Ovary (tissue), 9 donors: ENCODE measurements around the gene FLACC1. TPM values are rescaled to one million over a fixed set of nuclear protein-coding genes. Genes with fewer than 3 reads are reported as not detected.

Experiments used
- DNase-seq, 5 donors: peaks; one replicate each; pipeline ENCODE4 v3.0.0-alpha.2; 2019 to 2020
- H3K27ac ChIP-seq, 2 donors: fragments of 200-600 bp; one replicate each; pipeline versions ENCODE4 v1.5.1 to v1.8.0; 2019 to 2022
- H3K27me3 ChIP-seq: fragments of 200-600 bp; one replicate; pipeline ENCODE4 v1.8.0; 2022
- H3K36me3 ChIP-seq: fragments of 200-600 bp; sonication (generic); one replicate; pipeline ENCODE4 v1.5.1; 2019
- H3K4me1 ChIP-seq: one replicate; pipeline ENCODE4 v1.8.1; 2013; ENCODE audit warnings: mild to moderate bottlenecking, moderate library complexity; ENCODE audit not compliant: insufficient read depth
- H3K4me3 ChIP-seq: fragments of 200-600 bp; sonication (generic); one replicate; pipeline ENCODE4 v1.5.1; 2017
- H3K9me3 ChIP-seq, 2 donors: fragments of 200-600 bp in 1 of 2; sonication (generic) in 1 of 2; one replicate each; pipeline versions ENCODE4 v1.5.1 to v1.8.1; 2013 to 2019; ENCODE audit warnings: mild to moderate bottlenecking in 1 of 2, moderate library complexity in 1 of 2
- CTCF ChIP-seq, 3 donors: fragments of 450-650 bp in 2 of 3; fragments of 200-600 bp in 1 of 3; IDR thresholded peaks; one replicate each; pipeline versions ENCODE4 v1.5.1 to v1.8.0; 2016 to 2022; ENCODE audit warnings: antibody characterized with exemption in 3 of 3, mild to moderate bottlenecking in 1 of 3
- EP300 ChIP-seq: sonication (generic); formaldehyde crosslinking; IDR thresholded peaks from one replicate; pipeline ENCODE4 v1.6.1; 2017; ENCODE audit warnings: antibody characterized with exemption
- POLR2A ChIP-seq: fragments of 450-650 bp; IDR thresholded peaks from one replicate; pipeline ENCODE4 v1.6.1; 2017; ENCODE audit warnings: antibody characterized with exemption, mild to moderate bottlenecking, moderate library complexity
- WGBS, 3 donors: extraction: QIAGEN DNeasy Blood & Tissue Kit in 1 of 3; methylation state at CpG; one replicate each; pipeline versions ENCODE4 v1.1.5 to v1.1.7; 2013 to 2017; 5-methylcytosine and 5-hydroxymethylcytosine counted together
- intact Hi-C, 4 donors: fragments of 100-400 bp; cut with DNase I; formaldehyde crosslinking; loops; one replicate each; pipeline versions ENCODE4 v1.11.0 to v1.15.1; 2022 to 2023
- polyA plus RNA-seq, 2 donors: library from polyadenylated mRNA; stranded (reverse); fragments of 200-250 nt in 1 of 2; fragments of 350-450 nt in 1 of 2; fragmentation: Illumina TruSeq in 1 of 2; extraction: RNeasy Lipid Tissue Mini Kit (QIAGEN cat#74804) in 1 of 2; gene quantifications; one replicate each; pipeline ENCODE4 v1.2.3, GENCODE V29; 2013 to 2014
- total RNA-seq, 7 donors: library from RNA; depleted of rRNA in 2 of 7; stranded (reverse); fragments of >200 nt in 2 of 7; fragmentation: NEBNext Ultra II Directional in 3 of 7; extraction: Animal tissue kit (Norgen Biotek cat#: 25700) in 3 of 7; gene quantifications; one replicate each; pipeline versions ENCODE4 v1.1.0 to v1.2.4, GENCODE V29; 2016 to 2023
- donor health status: DM: no; HTN: no; CAD: no; lungs with moderate emphysema.
- donor health status: DM: no; HTN: no; CAD: no.
- donor health status: Bipolar disorder and iron deficiency.
- donor health status: DM: yes; HTN: yes; CAD: no.
- donor health status: DM: no; HTN: no; CAD: no.
- donor health status: DM: yes; HTN: yes; CAD: no.

The FLACC1 gene
- total and polyA plus RNA-seq, 9 donors = 0.30 to 4.4 (median 0.83) TPM; not detected in 1

DNA sequence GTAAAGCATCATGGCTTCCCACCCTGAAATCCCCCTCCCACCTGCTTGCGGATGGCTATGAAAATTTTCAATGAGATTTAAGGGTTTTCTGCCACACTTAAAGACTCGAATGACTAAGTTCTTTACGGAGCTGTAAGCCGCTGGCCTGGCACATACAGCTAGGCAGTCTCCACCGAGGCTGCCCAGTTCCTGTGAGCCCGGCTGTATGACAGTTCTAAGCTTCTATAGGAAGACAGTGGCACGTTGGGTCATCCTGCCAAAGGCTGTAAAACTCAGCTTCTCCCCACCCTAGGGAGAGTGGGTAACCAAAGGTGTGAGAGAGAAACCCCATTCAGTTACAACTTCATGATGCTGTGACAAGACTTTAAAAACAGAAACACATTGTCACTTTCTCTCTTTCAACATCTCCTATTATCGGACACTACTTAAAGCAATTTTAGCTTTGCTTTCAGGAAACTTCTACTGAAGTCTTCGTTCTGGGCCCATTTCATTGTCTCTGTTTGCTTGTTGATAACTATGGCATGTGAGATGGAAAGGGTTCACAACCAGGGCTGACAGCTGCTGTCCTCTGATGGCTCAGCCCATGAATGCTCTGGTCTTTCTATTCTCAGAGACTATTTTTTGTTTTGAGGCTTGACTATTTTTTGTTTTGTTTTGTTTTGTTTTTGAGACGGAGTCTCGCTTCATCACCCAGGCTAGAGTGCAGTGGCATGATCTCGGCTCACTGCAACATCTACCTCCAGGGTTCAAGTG, 89.7 kb downstream of the FLACC1 start:
- no peaks in the 10 kb centered on the region for H3K36me3 ChIP-seq
- H3K4me3 ChIP-seq = no peak overlapping the region
- no peaks in the 10 kb centered on the region for H3K4me1 ChIP-seq
- DNase-seq = no peak
- 86 to 93% (median 90%) methylated on average over 12 of the region's 12 CpGs for WGBS, 3 donors
- TF ChIP-seq CTCF (IDR thresholded peaks at IDR 0.05) (no peak), EP300 (no peak)
- H3K9me3 ChIP-seq = no peaks in the 10 kb centered on the region
- intact Hi-C loops = no loop called here
- no peak overlapping the region for H3K27ac ChIP-seq
- H3K27me3 ChIP-seq = no peaks in the 10 kb centered on the region

- WGBS, 3 donors = 85 to 94% (median 91%) methylated on average over 2 of the region's 2 CpGs
- Histone ChIP-seq H3K4me1 (peaks cover 2% of the 10 kb centered on the region), H3K9me3 (no peaks in the 10 kb centered on the region), H3K36me3 (no peaks in the 10 kb centered on the region), H3K27ac (no peak overlapping the region), H3K27me3 (no peaks in the 10 kb centered on the region), H3K4me3 (no peak overlapping the region)
- no peak for DNase-seq
- intact Hi-C loops = no loop called here
- TF ChIP-seq POLR2A (no peak), EP300 (no peak), CTCF (IDR thresholded peaks at IDR 0.05) (no peak)
Measured at GRCh38 chr2:201266629-201267028, 90.5 kb downstream of the FLACC1 start.

DNA sequence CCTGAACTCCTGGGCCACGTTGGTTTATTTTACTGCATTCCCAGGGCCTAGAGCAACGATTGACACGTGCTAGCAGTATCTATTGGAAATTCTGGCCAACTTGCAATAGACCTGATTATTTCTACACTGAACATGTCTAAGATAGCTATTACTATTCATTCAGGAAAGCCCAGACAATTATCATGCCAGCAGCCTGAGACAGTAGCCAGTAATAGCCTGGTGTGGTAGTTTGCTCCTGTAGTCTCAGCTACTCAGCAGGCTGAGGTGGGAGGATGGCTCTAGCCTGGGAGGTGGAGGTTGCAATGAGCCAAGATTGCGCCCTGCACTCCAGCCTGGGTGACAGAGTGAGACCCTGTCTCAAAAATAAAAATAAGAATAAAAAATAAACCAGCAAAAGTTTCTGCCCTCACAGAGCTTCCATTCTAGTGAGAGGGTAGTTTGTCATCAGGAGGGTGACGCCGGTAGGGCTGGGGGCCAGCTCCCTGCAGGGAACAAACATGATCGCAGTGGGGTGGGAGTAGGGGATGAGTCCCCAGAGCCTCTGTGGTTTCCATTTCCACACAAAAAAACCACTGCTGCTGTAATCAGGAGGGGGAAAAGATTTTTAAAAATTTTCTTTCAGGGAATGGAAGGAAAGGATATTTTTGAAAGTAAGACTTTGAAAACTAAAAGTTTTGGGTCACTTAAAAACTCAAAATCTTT, 92.5 kb downstream of the FLACC1 start:
- WGBS, 3 donors = 85 to 87% (median 86%) methylated on average over 7 of the region's 7 CpGs
- H3K27ac ChIP-seq = no peak overlapping the region

GRCh38 chr2:201263779-201264178, 93.4 kb downstream of the FLACC1 start:
- TF ChIP-seq CTCF (IDR thresholded peaks at IDR 0.05) = no peak
- no peak for TF ChIP-seq EP300
- no peak for TF ChIP-seq POLR2A
- Histone ChIP-seq H3K27ac (no peak overlapping the region), H3K4me3 (no peak overlapping the region), H3K27me3 (no peaks in the 10 kb centered on the region), H3K4me1 (peaks cover 7% of the 10 kb centered on the region), H3K36me3 (no peaks in the 10 kb centered on the region), H3K9me3 (no peaks in the 10 kb centered on the region)
- WGBS, 3 donors = 80 to 96% (median 95%) methylated on average over 2 of the region's 2 CpGs
- no peak for DNase-seq
- intact Hi-C loops = no loop called here

More for the DNA sequence above, 92.5 kb downstream of the FLACC1 start:
- Histone ChIP-seq H3K36me3 (no peaks in the 10 kb centered on the region), H3K4me3 (no peak overlapping the region), H3K9me3 (no peaks in the 10 kb centered on the region), H3K4me1 (peaks cover 4% of the 10 kb centered on the region), H3K27me3 (no peaks in the 10 kb centered on the region)
- no peak for DNase-seq
- intact Hi-C loops = no loop called here
- TF ChIP-seq CTCF (IDR thresholded peaks at IDR 0.05) (no peak), POLR2A (no peak), EP300 (no peak)
